T-cell (primary cell): Measurements from ENCODE around the gene GRIN2C. TPM values are rescaled to one million over a fixed set of nuclear protein-coding genes. Genes with fewer than 3 reads are reported as not detected.
A peak's percentile ranks its signal among the peaks of the same experiment; 100 is the strongest.

ENCODE experiments used
- ATAC-seq, 4 experiments: fragments of 200-7000 bp in 3 of 4; fragments of 150-1000 bp in 1 of 4; cut with Tn5 transposase; replicated peaks in 1 of 4; 1 replicate in 3 of 4; 2 replicates in 1 of 4; pipeline ENCODE4 v1.10.0; 2021; ENCODE audit warnings: moderate library complexity in 3 of 4, mild to moderate bottlenecking in 2 of 4, moderate number of reproducible peaks in 1 of 4
- CTCF ChIA-PET, 2 donors: fragments of 300-600 bp; sonication (Branson Sonifier 250); formaldehyde crosslinking; loops; one replicate each; lab custom pipeline; 2022; ENCODE audit warnings: antibody characterized with exemption in 2 of 2; lab: Charles Lee
- POLR2A ChIA-PET, 2 donors: fragments of 300-600 bp; sonication (Branson Sonifier 250); formaldehyde crosslinking; loops; one replicate each; lab custom pipeline; 2022; ENCODE audit warnings: antibody characterized with exemption in 2 of 2; lab: Charles Lee
- DNase-seq, 35 experiments: peaks; one replicate each; pipeline versions ENCODE4 v3.0.0 to v3.0.0-alpha.2; 2013 to 2023
- H3K27ac ChIP-seq: one replicate; pipeline ENCODE4 v1.5.1; 2013; ENCODE audit warnings: low read length
- H3K27me3 ChIP-seq, 2 experiments: replicated peaks in 1 of 2; 1 replicate in 1 of 2; 2 replicates in 1 of 2; pipeline versions ENCODE4 v1.6.1 to v1.7.0; 2013; ENCODE audit warnings: low read length in 1 of 2, mixed read lengths in 1 of 2; ENCODE audit not compliant: control insufficient read depth in 2 of 2, insufficient read depth in 2 of 2; ENCODE audit errors: extremely low read depth in 1 of 2
- H3K36me3 ChIP-seq, 2 donors: 1 replicate in 1 of 2; 2 replicates in 1 of 2; pipeline versions ENCODE4 v1.6.1 to v1.7.0; 2013; ENCODE audit warnings: low read length in 1 of 2; ENCODE audit not compliant: control insufficient read depth in 2 of 2, insufficient read depth in 1 of 2; ENCODE audit errors: extremely low read depth in 1 of 2
- H3K4me1 ChIP-seq, 2 experiments: 1 replicate in 1 of 2; 2 replicates in 1 of 2; pipeline versions ENCODE4 v1.6.1 to v1.7.0; 2013; ENCODE audit warnings: low read length in 2 of 2, mixed read lengths in 1 of 2; ENCODE audit not compliant: insufficient read depth in 2 of 2, control insufficient read depth in 1 of 2; ENCODE audit errors: extremely low read depth in 1 of 2
- H3K4me3 ChIP-seq, 2 donors: 1 replicate in 1 of 2; 2 replicates in 1 of 2; pipeline versions ENCODE4 v1.5.1 to v1.7.0; 2013; ENCODE audit warnings: mild to moderate bottlenecking in 2 of 2, low read length in 1 of 2, moderate library complexity in 1 of 2; ENCODE audit not compliant: control insufficient read depth in 1 of 2; ENCODE audit errors: extremely low read depth in 1 of 2
- H3K9me3 ChIP-seq: 2 replicates; pipeline ENCODE4 v1.7.0; 2013
- H3K27ac Mint-ChIP-seq, 2 donors: one replicate each; pipeline ENCODE4 v1.8.0; 2020 to 2021; ENCODE audit warnings: mild to moderate bottlenecking in 2 of 2, mixed read lengths in 2 of 2
- H3K27me3 Mint-ChIP-seq, 2 donors: one replicate each; pipeline ENCODE4 v1.8.0; 2021 to 2022; ENCODE audit warnings: mixed read lengths in 2 of 2
- H3K36me3 Mint-ChIP-seq: one replicate; pipeline ENCODE4 v1.8.0; 2021; ENCODE audit warnings: mixed read lengths
- H3K4me1 Mint-ChIP-seq, 3 donors: one replicate each; pipeline ENCODE4 v1.8.0; 2020 to 2022; ENCODE audit warnings: mixed read lengths in 3 of 3, mild to moderate bottlenecking in 1 of 3
- H3K4me3 Mint-ChIP-seq, 3 donors: one replicate each; pipeline ENCODE4 v1.8.0; 2020 to 2022; ENCODE audit warnings: mild to moderate bottlenecking in 3 of 3, mixed read lengths in 3 of 3, moderate library complexity in 3 of 3
- H3K9me3 Mint-ChIP-seq, 3 donors: one replicate each; pipeline ENCODE4 v1.8.0; 2020 to 2022; ENCODE audit warnings: mixed read lengths in 3 of 3
- WGBS: methylation state at CpG from one replicate; pipeline ENCODE4 v1.1.5; 2013; ENCODE audit warnings: missing lambda C conversion rate; ENCODE audit not compliant: insufficient coverage; 5-methylcytosine and 5-hydroxymethylcytosine counted together
- total RNA-seq, 35 experiments: library from RNA in 6 of 35; stranded (reverse) in 6 of 35; fragments of 120-200 nt in 1 of 35; gene quantifications; one replicate each; pipeline versions ENCODE4 v1.2.1 to v1.2.4 and lab custom pipeline; 2013 to 2026

Gene GRIN2C
- total RNA-seq, 5 donors from 2014 or later (not counting 1 experiment from before 2014, with no cell fraction given): not detected

DNA sequence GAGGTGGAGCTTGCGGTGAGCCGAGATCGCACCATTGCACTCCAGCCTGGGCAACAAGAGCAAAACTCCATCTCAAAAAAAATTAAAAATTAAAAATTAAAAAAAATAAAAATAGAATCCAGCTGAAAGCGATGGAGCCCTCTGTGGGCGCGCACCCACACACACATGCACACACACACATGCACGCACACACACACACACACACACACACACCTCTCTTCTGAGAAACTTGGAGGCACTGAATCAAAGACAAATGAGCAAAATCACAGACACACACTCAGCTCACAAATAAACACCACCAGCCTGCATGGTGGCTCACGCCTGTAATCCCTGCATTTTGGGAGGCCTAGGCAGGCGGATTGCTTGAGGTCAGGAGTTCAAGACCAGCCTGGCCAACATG is 43.3 kb upstream of the GRIN2C start:
- ATAC-seq (no peak), DNase-seq (no peak)
- Mint-ChIP-seq H3K9me3 (no peaks in the 10 kb centered on the region), H3K36me3 (no peaks in the 10 kb centered on the region), H3K4me3 (no peak overlapping the region), H3K4me1 (peaks cover 0 to 2% (median 0%) of the 10 kb centered on the region in 3 donors), H3K27me3 (peaks cover 0 to 19% of the 10 kb centered on the region in 2 donors), H3K27ac (no peak overlapping the region)
- CTCF ChIA-PET: interaction anchor here in 1 of 2 donors (0.6 kb wide), 1 partner anchor 730 kb away, joined by 4 read pairs; the partner anchor contains the start of gene SMIM5
- no peaks in the 10 kb centered on the region for H3K4me1 ChIP-seq
- H3K9me3 ChIP-seq: no peaks in the 10 kb centered on the region
- POLR2A ChIA-PET: no interaction called here
- peaks cover 0 to 44% of the 10 kb centered on the region in 2 experiments for H3K27me3 ChIP-seq
- no peaks in the 10 kb centered on the region for H3K36me3 ChIP-seq
- 93% methylated on average over 5 of the region's 9 CpGs for WGBS
- no peak overlapping the region for H3K27ac ChIP-seq
- H3K4me3 ChIP-seq: no peak overlapping the region

DNA sequence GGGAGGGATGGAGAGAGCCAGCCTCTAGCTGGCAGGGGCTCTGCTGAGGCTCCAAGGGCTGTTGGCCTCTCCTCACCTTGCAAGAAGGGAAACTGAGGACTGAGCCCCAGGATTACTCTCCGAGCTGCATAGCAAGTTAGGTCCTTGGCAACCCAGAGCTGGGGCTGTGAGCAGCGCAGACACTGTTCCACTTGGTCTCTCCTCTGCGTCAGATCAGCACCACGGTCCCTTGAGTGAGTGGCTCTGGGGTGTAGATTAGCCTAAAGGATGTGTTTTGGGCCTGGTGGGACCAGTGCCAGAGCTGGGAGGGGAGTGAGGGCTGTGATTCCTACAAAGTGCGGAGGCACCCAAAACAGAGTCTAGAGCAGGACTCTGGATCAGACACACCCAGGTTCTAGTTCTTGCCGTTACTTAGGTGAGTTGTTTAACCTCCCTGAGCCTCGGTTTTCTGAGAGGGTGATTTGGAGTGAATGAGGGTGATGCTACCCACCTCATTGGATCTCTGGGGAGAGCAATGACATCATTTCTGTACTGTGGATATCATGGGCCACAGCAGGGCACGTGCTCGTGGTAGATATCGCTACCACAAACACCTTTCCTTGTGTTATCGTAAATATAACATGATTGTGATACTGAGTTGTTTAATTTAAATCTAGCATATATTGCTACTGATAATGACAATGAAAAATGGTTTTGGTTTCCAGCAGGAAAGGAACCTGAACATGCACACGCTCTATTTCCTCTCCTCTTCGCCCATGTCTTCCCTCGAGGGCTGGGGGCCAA is 41.9 kb upstream of the GRIN2C start:
- peaks cover under 1 to 22% of the 10 kb centered on the region in 2 donors for H3K27me3 Mint-ChIP-seq
- ChIA-PET POLR2A (no interaction called here), CTCF (interaction anchor here in 1 of 2 donors (0.7 kb wide), 1 partner anchor 147 kb away, joined by 3 read pairs; no protein-coding TSS in a partner anchor)
- peaks cover 0 to 2% (median 0%) of the 10 kb centered on the region in 3 donors for H3K4me1 Mint-ChIP-seq
- Histone ChIP-seq H3K36me3 (no peaks in the 10 kb centered on the region), H3K27me3 (peaks cover 0 to 46% of the 10 kb centered on the region in 2 experiments), H3K27ac (no peak overlapping the region), H3K4me3 (no peak overlapping the region), H3K4me1 (no peaks in the 10 kb centered on the region), H3K9me3 (no peaks in the 10 kb centered on the region)
- no peak for ATAC-seq
- WGBS: 61% methylated on average over 4 of the region's 14 CpGs
- no peak overlapping the region for H3K4me3 Mint-ChIP-seq
- no peaks in the 10 kb centered on the region for H3K9me3 Mint-ChIP-seq
- H3K36me3 Mint-ChIP-seq: no peaks in the 10 kb centered on the region
- H3K27ac Mint-ChIP-seq: no peak overlapping the region
- no peak for DNase-seq

DNA sequence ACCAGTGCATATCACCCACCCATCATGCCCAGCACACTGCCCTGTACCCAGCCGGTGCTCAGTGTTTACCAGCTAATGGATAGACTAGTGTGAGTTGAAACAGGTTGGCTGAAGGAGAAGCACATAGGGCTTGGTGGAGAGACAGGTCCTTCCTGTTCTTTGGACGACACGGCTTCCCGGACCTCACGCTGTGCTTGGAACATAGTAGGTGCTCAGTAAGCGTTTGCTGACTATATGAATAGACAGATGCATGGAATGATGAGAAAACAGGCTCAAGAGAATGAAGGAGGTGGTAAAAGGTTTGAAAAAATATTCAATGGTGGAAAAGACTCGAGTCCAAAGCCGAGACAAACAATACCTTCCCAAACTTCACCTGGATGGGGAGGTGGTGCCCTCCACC is 40.5 kb upstream of the GRIN2C start:
- H3K4me3 ChIP-seq: no peak overlapping the region
- 90% methylated on average over 2 of the region's 8 CpGs for WGBS
- peaks cover 0 to 58% of the 10 kb centered on the region in 2 experiments for H3K27me3 ChIP-seq
- H3K27ac ChIP-seq: no peak overlapping the region
- H3K27me3 Mint-ChIP-seq: peaks cover 10 to 29% of the 10 kb centered on the region in 2 donors
- no peaks in the 10 kb centered on the region for H3K4me1 ChIP-seq
- no peaks in the 10 kb centered on the region for H3K4me1 Mint-ChIP-seq
- H3K9me3 Mint-ChIP-seq: no peaks in the 10 kb centered on the region
- no peak overlapping the region for H3K27ac Mint-ChIP-seq
- H3K9me3 ChIP-seq: no peaks in the 10 kb centered on the region
- ChIA-PET POLR2A (no interaction called here), CTCF (no interaction called here)
- DNase-seq: no peak
- no peak for ATAC-seq
- no peaks in the 10 kb centered on the region for H3K36me3 ChIP-seq
- no peaks in the 10 kb centered on the region for H3K36me3 Mint-ChIP-seq
- no peak overlapping the region for H3K4me3 Mint-ChIP-seq

DNA sequence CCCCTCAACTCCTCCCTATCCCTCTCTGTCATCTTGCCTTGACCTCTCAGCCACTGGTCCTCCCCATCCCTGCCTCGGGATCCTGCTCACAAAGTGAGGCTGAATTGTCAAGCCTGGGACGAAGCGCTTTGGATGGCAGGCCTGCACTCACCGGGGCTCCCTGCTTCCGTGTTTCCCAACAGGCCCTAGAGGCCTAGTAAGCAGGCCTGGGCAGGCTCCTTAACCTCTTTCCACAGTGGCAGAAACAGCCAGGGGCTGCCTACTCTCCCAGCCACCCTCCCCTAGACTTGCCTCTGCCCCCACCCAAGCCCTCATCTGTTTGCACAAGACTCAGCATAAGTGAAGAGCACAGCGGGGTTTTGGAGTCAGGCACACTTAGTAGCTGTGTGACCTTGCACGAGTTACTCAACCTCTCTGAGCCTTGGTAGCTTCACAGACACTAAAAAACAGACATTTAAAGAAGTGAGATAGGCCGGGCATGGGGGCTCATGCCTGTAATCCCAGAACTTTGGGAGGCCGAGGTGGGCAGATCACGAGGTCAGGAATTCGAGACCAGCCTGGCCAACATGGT is 38.8 kb upstream of the GRIN2C start:
- no peak overlapping the region for H3K4me3 Mint-ChIP-seq
- peaks cover 0 to 3% (median 3%) of the 10 kb centered on the region in 3 donors for H3K4me1 Mint-ChIP-seq
- Histone ChIP-seq H3K4me3 (no peak overlapping the region), H3K36me3 (no peaks in the 10 kb centered on the region), H3K27ac (no peak overlapping the region), H3K4me1 (no peaks in the 10 kb centered on the region), H3K27me3 (peaks cover 0 to 60% of the 10 kb centered on the region in 2 experiments), H3K9me3 (no peaks in the 10 kb centered on the region)
- ATAC-seq (no peak), DNase-seq (no peak)
- H3K9me3 Mint-ChIP-seq: no peaks in the 10 kb centered on the region
- CTCF ChIA-PET: no interaction called here
- no peaks in the 10 kb centered on the region for H3K36me3 Mint-ChIP-seq
- POLR2A ChIA-PET: no interaction called here
- 81% methylated on average over 5 of the region's 11 CpGs for WGBS
- peaks cover 20 to 38% of the 10 kb centered on the region in 2 donors for H3K27me3 Mint-ChIP-seq
- no peak overlapping the region for H3K27ac Mint-ChIP-seq

DNA sequence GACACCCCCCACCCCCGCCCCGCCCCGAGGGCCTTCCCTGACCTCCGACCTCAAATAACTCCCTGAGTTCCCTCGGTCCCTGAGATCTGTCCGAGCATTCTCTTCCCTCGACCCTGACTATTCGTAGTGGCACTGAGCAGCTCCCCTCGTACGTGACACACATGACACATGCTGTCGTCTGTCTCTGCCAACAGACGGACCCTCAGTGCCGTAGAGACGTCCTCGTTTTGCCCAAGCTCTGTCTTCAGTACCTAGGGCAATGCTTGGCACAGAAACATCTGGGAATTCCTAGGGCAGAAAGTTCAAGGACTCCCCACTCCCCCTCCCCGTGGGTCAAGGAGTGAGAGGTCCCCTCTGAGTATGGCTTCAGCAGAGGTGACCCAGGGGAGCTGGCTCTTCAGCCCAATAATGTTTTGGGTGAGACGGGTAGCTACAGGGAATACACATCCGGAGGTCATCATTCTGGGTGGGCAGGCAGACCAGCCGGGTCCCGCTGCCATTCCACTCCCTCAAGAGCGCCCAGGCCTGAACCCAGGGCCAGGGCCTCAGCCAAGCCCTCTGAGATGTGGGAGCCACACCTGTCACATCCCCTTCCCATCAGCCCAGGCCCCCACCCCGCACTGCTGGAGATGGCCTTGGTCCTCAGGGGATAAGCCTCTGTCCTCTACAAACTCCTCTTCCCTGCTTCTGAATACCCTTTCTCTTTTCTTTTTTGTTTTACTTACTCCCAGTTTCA is 34.4 kb upstream of the GRIN2C start:
- Histone ChIP-seq H3K4me3 (no peak overlapping the region), H3K4me1 (peaks cover 0 to 6% of the 10 kb centered on the region in 2 experiments), H3K27ac (no peak overlapping the region), H3K27me3 (peaks cover 0 to 57% of the 10 kb centered on the region in 2 experiments), H3K9me3 (no peaks in the 10 kb centered on the region), H3K36me3 (no peaks in the 10 kb centered on the region)
- DNase-seq (no peak), ATAC-seq (no peak)
- H3K27ac Mint-ChIP-seq: peak overlapping the region in 1 of 2 donors; percentile 34
- no peaks in the 10 kb centered on the region for H3K9me3 Mint-ChIP-seq
- POLR2A ChIA-PET: no interaction called here
- CTCF ChIA-PET: no interaction called here
- H3K4me3 Mint-ChIP-seq: peak overlapping the region; percentile 40 to 74 (median 67)
- 32% methylated on average over 18 of the region's 22 CpGs for WGBS
- no peaks in the 10 kb centered on the region for H3K36me3 Mint-ChIP-seq
- peaks cover 28 to 45% of the 10 kb centered on the region in 2 donors for H3K27me3 Mint-ChIP-seq
- peaks cover 0 to 8% (median 3%) of the 10 kb centered on the region in 3 donors for H3K4me1 Mint-ChIP-seq
